GM12892 (cell line): Measurements from ENCODE around the gene SAMD14.

ENCODE experiments used
- POLR2A ChIP-seq: IDR thresholded peaks from 2 replicates; pipeline ENCODE4 v1.6.1; 2011; ENCODE audit warnings: low read depth, low read length, control low read depth
- POLR2AphosphoS5 ChIP-seq: IDR thresholded peaks from 2 replicates; pipeline ENCODE4 v1.6.1; 2011; ENCODE audit warnings: low read depth, low read length, control low read depth

- TF ChIP-seq POLR2AphosphoS5: no peak
- no peak for TF ChIP-seq POLR2A
These were observed 24.0 kb upstream of the SAMD14 start for GRCh38 chr17:50153650-50154575.
